C4-2B (cell line): ENCODE measurements around the gene PARD3B.
"Not testable (repeated sequence)": the region's sequence is repeated elsewhere in the genome, so short reads cannot be mapped to it uniquely, and the experiment has no call there.

ENCODE experiments used
- H3K27ac ChIP-seq: fragments of 450-650 bp; 2 replicates; pipeline ENCODE4 v1.5.1; 2017
- CTCF ChIP-seq: fragments of 450-650 bp; conservative IDR thresholded peaks from 2 replicates; pipeline ENCODE4 v1.5.1; 2017; ENCODE audit warnings: mild to moderate bottlenecking
- ZFX ChIP-seq: fragments of 450-650 bp; IDR thresholded peaks from 2 replicates; pipeline ENCODE4 v1.6.1; 2017

The PARD3B gene

DNA sequence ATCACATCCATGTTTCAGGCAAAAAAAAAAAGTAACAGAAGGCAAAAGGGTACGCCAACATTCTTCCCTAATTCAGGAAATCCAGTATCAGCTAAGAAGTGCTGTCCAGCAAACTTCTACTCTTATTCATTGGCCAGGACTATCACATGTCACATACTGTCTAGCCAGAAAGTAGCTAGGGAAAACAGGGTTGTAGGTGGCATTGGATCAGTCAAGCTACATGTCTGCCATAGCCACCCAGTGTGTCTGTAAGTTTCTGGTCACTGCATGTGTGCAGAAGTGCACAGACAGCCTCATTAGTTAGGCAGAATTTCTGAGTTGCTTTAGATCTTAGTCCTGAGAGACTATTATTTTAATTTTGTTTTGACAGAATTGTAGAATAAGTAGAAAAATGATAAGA is 671.7 kb downstream of the PARD3B start:
- TF ChIP-seq ZFX: no peak
- no peak for TF ChIP-seq CTCF
- H3K27ac ChIP-seq: no peak overlapping the region

GRCh38 chr2:205218056-205218455 is 672.8 kb downstream of the PARD3B start:
- no peak overlapping the region for H3K27ac ChIP-seq
- TF ChIP-seq ZFX (no peak), CTCF (no peak)

DNA sequence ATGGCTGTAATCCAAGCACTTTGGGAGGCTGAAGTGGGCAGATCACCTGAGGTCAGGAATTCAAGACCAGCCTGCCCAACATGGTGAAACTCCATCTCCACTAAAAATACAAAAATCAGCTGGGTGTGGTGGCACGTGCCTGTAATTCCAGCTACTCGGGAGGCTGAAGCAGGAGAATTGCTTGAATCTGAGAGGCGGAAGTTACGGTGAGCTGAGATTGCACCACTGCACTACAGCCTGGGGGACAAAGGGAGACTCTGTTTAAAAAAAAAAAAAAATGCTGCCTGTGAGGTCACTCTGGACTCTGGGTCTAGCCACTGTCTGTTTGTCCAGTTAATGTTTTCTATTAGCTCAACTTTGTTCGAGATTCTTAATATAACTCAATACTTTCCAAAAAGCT is 673.5 kb downstream of the PARD3B start:
- H3K27ac ChIP-seq: not testable (repeated sequence)

DNA sequence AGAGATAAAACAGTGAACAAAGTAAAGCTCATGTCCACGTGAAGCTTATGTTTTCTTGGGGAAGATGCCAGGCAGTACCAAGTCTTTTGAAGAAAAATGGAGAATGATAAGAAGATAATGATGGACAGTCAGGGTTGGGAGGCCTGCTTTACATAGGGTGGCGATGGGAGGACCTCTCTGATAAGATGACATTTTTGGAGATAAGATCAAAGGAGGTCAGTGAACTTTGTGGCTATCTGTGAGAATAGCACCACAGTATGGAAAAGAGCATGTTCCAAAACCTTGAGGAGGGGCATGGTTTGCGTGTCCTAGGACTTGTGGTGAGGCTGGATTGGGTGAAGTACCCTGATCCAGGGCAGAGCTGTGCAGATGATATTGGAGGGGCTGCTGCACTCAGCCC is 675.3 kb downstream of the PARD3B start:
- TF ChIP-seq ZFX: no peak
- no peak for TF ChIP-seq CTCF
- H3K27ac ChIP-seq: no peak overlapping the region

GRCh38 chr2:205232086-205232485 is 686.8 kb downstream of the PARD3B start:
- TF ChIP-seq CTCF (no peak), ZFX (no peak)

GRCh38 chr2:205235434-205235833 is 690.2 kb downstream of the PARD3B start:
- TF ChIP-seq CTCF (no peak), ZFX (no peak)
- no peak overlapping the region for H3K27ac ChIP-seq

More at GRCh38 chr2:205232086-205232485, 686.8 kb downstream of the PARD3B start:
- H3K27ac ChIP-seq: no peak overlapping the region

DNA sequence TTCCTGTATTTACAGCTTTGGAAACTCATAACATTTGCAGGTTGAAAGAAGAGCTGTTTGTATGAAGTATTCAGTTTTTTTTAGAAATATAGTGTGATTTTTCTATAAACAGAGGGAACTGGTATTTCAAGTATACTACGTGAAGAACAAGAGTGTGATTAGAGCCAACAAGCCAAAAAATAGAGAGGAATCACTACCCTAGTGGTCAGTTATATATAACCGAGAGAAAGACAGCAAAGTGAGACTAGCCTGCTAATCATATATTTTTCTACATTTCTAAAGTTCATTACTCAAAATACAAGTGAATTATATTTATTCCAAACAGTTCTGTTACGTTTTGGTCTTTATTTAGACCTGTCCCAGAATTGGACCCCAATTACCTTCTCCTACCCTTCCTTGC is 692.2 kb downstream of the PARD3B start:
- TF ChIP-seq CTCF: no peak; the same call in 1 of the 2 replicates
- no peak for TF ChIP-seq ZFX
- H3K27ac ChIP-seq: no peak overlapping the region

DNA sequence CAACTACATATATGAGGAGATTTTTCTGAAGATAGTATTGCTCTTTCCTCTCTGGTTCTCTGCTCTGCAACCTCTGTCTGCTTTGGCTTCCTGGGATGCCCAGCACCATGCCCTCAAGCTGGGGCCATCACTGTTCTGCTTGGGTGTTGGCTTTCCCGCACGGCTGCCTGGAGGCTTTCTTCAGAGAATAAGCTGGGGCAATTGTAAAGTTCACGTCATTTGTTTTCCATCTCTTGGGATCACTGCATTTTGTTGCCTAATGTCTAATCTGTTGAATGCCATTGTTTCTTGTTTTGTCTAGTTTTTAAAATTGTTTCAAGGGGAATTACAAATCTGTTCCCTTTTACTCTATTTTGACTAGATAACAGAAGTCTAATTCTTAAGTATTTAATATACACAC is 699.7 kb downstream of the PARD3B start:
- TF ChIP-seq ZFX (no peak), CTCF (no peak)

More for the DNA sequence above, 699.7 kb downstream of the PARD3B start:
- H3K27ac ChIP-seq: no peak overlapping the region
